ENCODE results near the gene RHBDF1.

Gene RHBDF1

GRCh38 chr16:72561-73548, at the start of gene RHBDF1:
TSS of gene RHBDF1 (minus strand) at chr16:72631. CDS start at chr16:65015, 7,616 bp downstream.
- peak within 1 kb of the TSS; percentile 50; the same call in 1 of the 2 replicates for H3K9ac ChIP-seq
- no peaks in the 10 kb centered on the region for H3K36me3 ChIP-seq
- H3K27me3 ChIP-seq: peaks cover 50% of the 10 kb centered on the region
- H4K20me1 ChIP-seq: peaks cover 10% of the 10 kb centered on the region; the same call in 1 of the 2 replicates
- 0 out of 2 replicates have a peak within 1 kb of the TSS, but pooled peaks have one; percentile 9 for H3K27ac ChIP-seq
- H3K4me2 ChIP-seq: peak within 1 kb of the TSS; percentile 94
- no peak for TF ChIP-seq Cebpa-rat (IDR thresholded peaks at IDR 0.05)
- peak within 1 kb of the TSS; percentile 63 for H3K4me3 ChIP-seq
- H3K4me1 ChIP-seq: peaks cover 61% of the 10 kb centered on the region
- H3K9me3 ChIP-seq: no peaks in the 10 kb centered on the region

GRCh38 chr16:120756-121155, 48.3 kb upstream of the RHBDF1 start:
- no peak for TF ChIP-seq Cebpa-rat (IDR thresholded peaks at IDR 0.05)
- H3K4me2 ChIP-seq: no peak overlapping the region

GRCh38 chr16:119835-120491, 47.5 kb upstream of the RHBDF1 start:
- no peaks in the 10 kb centered on the region for H3K9me3 ChIP-seq
- H3K27me3 ChIP-seq: no peaks in the 10 kb centered on the region
- H3K36me3 ChIP-seq: peaks cover 84% of the 10 kb centered on the region
- no peak for TF ChIP-seq Cebpa-rat (IDR thresholded peaks at IDR 0.05)
- H3K4me2 ChIP-seq: no peak overlapping the region
- H3K27ac ChIP-seq: no peak overlapping the region
- no peak overlapping the region for H3K9ac ChIP-seq
- H4K20me1 ChIP-seq: peaks cover 76% of the 10 kb centered on the region
- H3K4me3 ChIP-seq: no peak overlapping the region
- peaks cover 8% of the 10 kb centered on the region for H3K4me1 ChIP-seq

More at GRCh38 chr16:120756-121155, 48.3 kb upstream of the RHBDF1 start:
- no peaks in the 10 kb centered on the region for H3K9me3 ChIP-seq
- H3K4me1 ChIP-seq: peaks cover 8% of the 10 kb centered on the region
- peaks cover 83% of the 10 kb centered on the region for H4K20me1 ChIP-seq
- H3K36me3 ChIP-seq: peaks cover 86% of the 10 kb centered on the region
- no peak overlapping the region for H3K27ac ChIP-seq
- H3K4me3 ChIP-seq: no peak overlapping the region
- no peak overlapping the region for H3K9ac ChIP-seq
- no peaks in the 10 kb centered on the region for H3K27me3 ChIP-seq

- no peak overlapping the region for H3K9ac ChIP-seq
- peaks cover 8% of the 10 kb centered on the region for H3K4me1 ChIP-seq
- H3K27ac ChIP-seq: no peak overlapping the region
- H3K9me3 ChIP-seq: no peaks in the 10 kb centered on the region
- no peak for TF ChIP-seq Cebpa-rat (IDR thresholded peaks at IDR 0.05)
- H3K4me3 ChIP-seq: no peak overlapping the region
- H4K20me1 ChIP-seq: peaks cover 70% of the 10 kb centered on the region
- H3K27me3 ChIP-seq: no peaks in the 10 kb centered on the region
- no peak overlapping the region for H3K4me2 ChIP-seq
- peaks cover 84% of the 10 kb centered on the region for H3K36me3 ChIP-seq
Measured at GRCh38 chr16:119295-119694, 46.9 kb upstream of the RHBDF1 start.

- H3K4me3 ChIP-seq: no peak overlapping the region
- no peak overlapping the region for H3K4me2 ChIP-seq
- no peaks in the 10 kb centered on the region for H3K27me3 ChIP-seq
- no peak for TF ChIP-seq Cebpa-rat (IDR thresholded peaks at IDR 0.05)
- H4K20me1 ChIP-seq: peaks cover 70% of the 10 kb centered on the region
- H3K9me3 ChIP-seq: no peaks in the 10 kb centered on the region
- H3K9ac ChIP-seq: no peak overlapping the region
- peaks cover 84% of the 10 kb centered on the region for H3K36me3 ChIP-seq
- peaks cover 8% of the 10 kb centered on the region for H3K4me1 ChIP-seq
- no peak overlapping the region for H3K27ac ChIP-seq
Measured at GRCh38 chr16:118857-119256, 46.4 kb upstream of the RHBDF1 start.

GRCh38 chr16:117379-118365, 45.2 kb upstream of the RHBDF1 start:
- Histone ChIP-seq H3K9me3 (no peaks in the 10 kb centered on the region), H3K4me1 (peaks cover 8% of the 10 kb centered on the region), H3K4me3 (no peak overlapping the region), H3K4me2 (no peak overlapping the region), H3K27ac (no peak overlapping the region), H4K20me1 (peaks cover 72% of the 10 kb centered on the region), H3K36me3 (peaks cover 84% of the 10 kb centered on the region), H3K27me3 (no peaks in the 10 kb centered on the region), H3K9ac (no peak overlapping the region)
- TF ChIP-seq Cebpa-rat (IDR thresholded peaks at IDR 0.05): no peak

- Histone ChIP-seq H3K9ac (no peak overlapping the region), H3K36me3 (peaks cover 89% of the 10 kb centered on the region), H3K4me1 (peaks cover 8% of the 10 kb centered on the region), H3K27ac (no peak overlapping the region), H3K4me2 (no peak overlapping the region), H3K9me3 (no peaks in the 10 kb centered on the region), H4K20me1 (peaks cover 64% of the 10 kb centered on the region), H3K4me3 (no peak overlapping the region), H3K27me3 (no peaks in the 10 kb centered on the region)
- TF ChIP-seq Cebpa-rat (IDR thresholded peaks at IDR 0.05): no peak
Measured at GRCh38 chr16:116015-116414, 43.6 kb upstream of the RHBDF1 start.

- H3K4me3 ChIP-seq: no peak overlapping the region
- H3K4me1 ChIP-seq: no peaks in the 10 kb centered on the region
- no peak overlapping the region for H3K27ac ChIP-seq
- H3K9ac ChIP-seq: no peak overlapping the region
- H4K20me1 ChIP-seq: peaks cover 48% of the 10 kb centered on the region
- no peak overlapping the region for H3K4me2 ChIP-seq
- no peaks in the 10 kb centered on the region for H3K9me3 ChIP-seq
- no peak for TF ChIP-seq Cebpa-rat (IDR thresholded peaks at IDR 0.05)
- peaks cover 90% of the 10 kb centered on the region for H3K36me3 ChIP-seq
- no peaks in the 10 kb centered on the region for H3K27me3 ChIP-seq
Measured at GRCh38 chr16:114327-114726, 41.9 kb upstream of the RHBDF1 start.

Measured in BLaER1 (cell line).